GM19328 (cell line): ENCODE measurements around the gene PPP2CA.

ENCODE experiments used
- ATAC-seq: cut with Tn5 transposase; IDR thresholded peaks from one replicate; pipeline ENCODE4 v1.9.1; 2021; ENCODE audit warnings: mild to moderate bottlenecking, moderate library complexity; ENCODE audit not compliant: unreplicated experiment

Gene PPP2CA

DNA sequence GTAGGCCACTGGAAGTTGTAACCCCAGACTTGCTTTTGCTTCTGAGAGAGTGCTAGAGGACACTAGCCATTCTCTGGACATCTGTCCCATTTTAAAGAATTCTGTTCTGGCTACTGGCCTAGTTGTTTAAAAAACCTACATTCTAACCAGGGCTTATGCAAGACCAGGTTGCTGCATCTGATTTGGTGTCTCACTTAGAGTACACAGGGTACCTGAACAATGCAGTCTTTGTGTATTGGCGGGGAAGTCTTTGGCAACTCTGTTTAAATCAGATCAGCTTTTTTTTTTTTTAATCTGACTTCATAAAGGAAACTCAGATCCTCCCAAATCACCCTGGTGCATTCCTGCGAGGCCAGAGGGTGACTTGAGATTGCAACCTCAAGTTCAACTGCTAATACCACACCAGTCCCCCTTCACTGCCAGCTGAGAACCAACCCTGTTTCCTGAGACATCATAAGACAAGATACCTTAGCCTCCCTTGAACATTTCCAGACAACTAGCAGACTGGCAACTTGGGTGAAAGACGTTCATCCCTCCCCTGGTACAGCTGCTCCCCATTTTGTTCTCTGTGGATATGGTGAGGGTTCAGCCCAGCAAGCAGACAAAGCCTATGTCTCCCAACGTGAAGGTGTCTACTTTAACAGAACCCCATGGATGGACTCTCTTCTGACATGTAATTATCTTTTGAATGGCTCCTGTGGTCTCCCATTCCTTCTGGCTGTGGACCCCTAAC lies 76.1 kb downstream of the PPP2CA start:
- no peak for ATAC-seq

DNA sequence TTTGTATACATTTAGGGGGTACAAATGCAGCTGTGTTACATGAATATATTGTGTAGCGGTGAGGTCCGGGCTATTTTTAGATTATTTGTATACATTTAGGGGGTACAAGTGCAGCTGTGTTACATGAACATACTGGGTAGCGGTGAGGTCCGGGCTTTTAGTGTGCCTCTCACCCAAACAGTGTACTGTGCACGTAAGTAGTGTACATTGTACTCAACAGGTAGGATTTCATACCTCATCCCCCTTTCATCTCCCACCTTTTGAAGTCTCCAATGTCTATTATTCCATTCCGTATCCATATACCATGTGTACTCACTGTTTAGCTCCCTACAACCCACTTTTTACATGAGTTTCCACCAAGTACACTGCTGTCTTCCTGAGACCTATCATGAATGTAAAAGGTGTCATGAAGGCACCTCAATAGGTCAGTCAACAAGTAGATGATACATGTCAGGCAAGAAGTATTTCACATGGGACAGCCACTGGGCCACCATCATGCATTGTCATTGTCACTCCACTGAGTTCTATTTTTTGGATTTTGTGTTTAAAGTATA lies 76.8 kb downstream of the PPP2CA start:
- no peak for ATAC-seq

DNA sequence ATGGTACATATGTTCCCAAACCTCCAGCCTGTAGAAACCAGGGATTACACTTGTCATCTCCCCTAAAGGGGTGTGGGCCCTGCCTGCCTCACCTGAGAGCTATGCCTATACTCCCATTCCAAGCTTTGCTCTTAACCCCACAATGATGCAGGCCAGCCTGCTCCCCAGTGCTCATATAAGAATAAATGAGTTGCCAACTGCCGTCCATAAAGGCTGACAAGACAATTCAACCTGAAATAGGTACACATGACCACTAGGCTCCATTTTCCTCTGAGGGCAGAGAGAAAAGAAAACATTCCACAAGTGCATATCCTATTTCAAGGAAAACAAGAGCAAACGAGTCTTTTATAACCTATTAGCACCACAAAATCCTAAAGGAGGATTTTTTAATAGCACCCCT lies 77.6 kb downstream of the PPP2CA start:
- no peak for ATAC-seq

DNA sequence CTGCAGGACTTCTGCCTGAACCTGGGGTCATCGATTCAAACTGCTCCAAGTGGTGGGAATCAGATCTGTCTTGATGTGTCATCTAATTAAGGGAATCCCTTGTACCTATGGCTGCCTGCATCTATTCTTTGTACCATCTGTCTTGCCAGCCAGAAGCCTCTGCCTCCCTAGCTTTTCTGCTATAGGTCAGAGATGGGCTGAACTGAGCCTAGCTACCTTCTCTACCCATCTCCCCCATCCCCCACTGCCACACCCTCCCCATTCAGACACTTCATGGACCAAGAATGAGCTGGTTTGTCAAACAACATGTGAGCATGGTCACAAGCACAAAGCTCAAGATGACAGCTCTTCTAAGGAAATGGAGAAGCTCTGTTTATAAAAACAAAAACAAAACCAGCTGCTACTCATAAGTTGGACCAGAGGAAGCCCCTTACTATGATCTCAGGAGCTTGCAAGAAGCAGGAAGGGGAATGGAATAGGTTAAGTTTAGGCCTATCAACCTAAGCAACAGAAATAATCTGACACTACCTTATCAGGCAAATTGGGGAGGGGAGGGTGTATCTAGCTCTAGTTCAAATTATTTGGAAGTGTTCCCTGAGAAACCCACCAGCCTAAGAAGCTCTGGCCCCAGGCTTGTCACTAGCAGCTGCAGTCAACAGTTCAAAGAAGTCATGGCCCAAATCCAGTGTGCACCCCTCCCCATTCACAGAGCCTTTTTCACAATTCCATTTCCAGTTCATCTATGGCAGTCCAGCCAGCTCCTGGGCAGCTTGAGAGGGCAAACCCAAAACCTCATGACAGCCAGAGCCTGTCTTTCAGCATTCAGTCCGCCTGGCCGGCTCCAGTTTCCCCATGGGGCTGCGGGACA lies 79.0 kb downstream of the PPP2CA start:
- no peak for ATAC-seq

DNA sequence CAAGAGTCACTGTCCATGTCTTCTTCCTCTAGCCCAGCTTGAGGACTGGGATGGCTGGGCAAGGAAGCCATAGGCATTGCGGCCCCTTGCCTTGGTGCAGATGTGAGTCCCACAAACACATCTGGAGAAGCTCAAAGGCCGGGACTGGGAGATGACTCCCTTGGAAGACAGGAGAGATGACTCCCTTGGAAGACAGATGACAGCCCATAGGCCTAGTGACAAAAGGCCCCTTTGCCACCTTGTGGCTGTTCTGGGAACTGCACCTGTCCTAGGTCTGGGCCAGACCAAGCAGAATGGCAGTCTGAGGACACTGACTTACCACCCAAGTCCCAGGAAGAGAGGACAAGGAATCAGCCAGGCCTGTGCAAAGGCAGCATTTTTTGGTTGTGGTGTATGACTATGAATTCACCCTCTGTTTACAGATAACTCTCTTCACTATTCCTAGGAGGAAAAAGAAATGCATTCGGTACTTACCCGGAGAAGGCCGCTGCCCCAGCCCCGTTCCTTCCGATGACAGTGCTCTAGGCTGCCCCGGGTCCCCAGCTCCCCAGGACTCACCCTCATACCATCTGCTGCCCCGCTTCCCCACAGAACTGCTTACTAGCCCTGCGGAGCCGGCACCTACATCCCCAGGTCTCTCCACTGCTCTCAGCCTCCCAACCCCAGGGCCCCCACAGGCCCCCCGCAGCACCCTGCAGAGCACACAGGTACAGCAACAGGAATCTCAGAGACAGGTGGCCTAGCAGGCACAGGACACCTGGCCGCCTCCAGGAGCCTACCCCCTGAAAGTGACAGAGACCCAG lies 79.9 kb downstream of the PPP2CA start:
- ATAC-seq = no peak

DNA sequence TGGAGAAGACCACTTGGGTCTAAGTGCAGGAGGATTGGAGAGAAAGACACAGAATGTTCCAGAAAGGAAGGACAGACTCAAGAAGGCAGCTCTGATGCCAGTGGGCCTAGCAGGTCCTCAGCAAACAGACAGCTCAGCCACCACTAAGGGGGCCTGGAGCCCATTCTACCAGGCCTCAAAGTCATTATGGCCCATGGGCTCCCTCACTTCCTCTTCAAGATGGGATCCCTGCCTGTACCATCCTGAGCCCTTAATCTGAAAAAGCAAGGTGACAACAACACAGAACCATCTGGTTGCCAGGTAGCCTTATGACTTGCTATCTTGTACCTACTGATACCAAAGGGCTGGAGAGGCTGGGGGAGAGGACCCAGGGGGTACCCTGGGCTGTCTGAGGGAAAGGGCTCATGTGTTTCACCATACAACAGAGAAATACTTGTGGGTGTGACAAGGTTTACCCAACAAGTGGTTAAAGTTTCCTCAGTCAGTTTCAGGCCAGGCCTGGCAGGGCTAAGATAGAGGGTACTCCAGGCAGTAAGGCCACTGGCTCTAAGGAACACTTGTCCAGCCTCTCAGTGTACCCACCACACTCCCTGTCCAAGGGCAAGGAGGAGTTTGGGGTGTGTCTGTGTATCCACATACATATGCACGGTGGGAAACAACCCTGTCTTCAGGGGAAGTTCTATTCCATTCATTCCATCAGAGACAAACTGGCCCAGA lies 80.7 kb downstream of the PPP2CA start:
- no peak for ATAC-seq
